Keratinocyte (primary cell): ENCODE data around the gene SUGCT. TPM values are rescaled to one million over a fixed set of nuclear protein-coding genes. Genes with fewer than 3 reads are reported as not detected.
A peak's percentile ranks its signal among the peaks of the same experiment; 100 is the strongest.

Source experiments
- DNase-seq: peaks from one replicate; pipeline ENCODE4 v3.0.0-alpha.2; 2011; ENCODE audit warnings: low read depth, missing footprints, low spot score
- FAIRE-seq: peaks from 2 replicates; lab custom pipeline; 2011; peaks lifted over from hg19 to GRCh38; lab: Jason Lieb, UNC
- H2AFZ ChIP-seq: 2 replicates; pipeline ENCODE4 v1.6.0; 2012; ENCODE audit warnings: low read length, control low read depth, inconsistent platforms; ENCODE audit not compliant: control insufficient read depth
- H3K27ac ChIP-seq: 2 replicates; pipeline ENCODE4 v1.5.1; 2011; ENCODE audit warnings: low read length; ENCODE audit not compliant: control insufficient read depth, insufficient read depth
- H3K27me3 ChIP-seq: 3 replicates; pipeline ENCODE4 v1.6.0; 2011; ENCODE audit warnings: low read length; ENCODE audit not compliant: control insufficient read depth, insufficient read depth; ENCODE audit errors: extremely low read depth
- H3K36me3 ChIP-seq, 2 experiments: 2 replicates in 1 of 2; 3 replicates in 1 of 2; pipeline ENCODE4 v1.5.1; 2011; ENCODE audit warnings: low read length in 2 of 2, mild to moderate bottlenecking in 1 of 2; ENCODE audit not compliant: control insufficient read depth in 2 of 2, insufficient read depth in 2 of 2; ENCODE audit errors: extremely low read depth in 1 of 2
- H3K4me1 ChIP-seq: 3 replicates; pipeline ENCODE4 v1.5.1; 2011; ENCODE audit warnings: low read length; ENCODE audit not compliant: control insufficient read depth, insufficient read depth; ENCODE audit errors: extremely low read depth
- H3K4me2 ChIP-seq: 3 replicates; pipeline ENCODE4 v1.6.0; 2011; ENCODE audit warnings: low read depth, low read length; ENCODE audit not compliant: control insufficient read depth, insufficient read depth; ENCODE audit errors: extremely low read depth
- H3K4me3 ChIP-seq, 3 experiments: fragments of 200-600 bp in 1 of 3; sonication (generic) in 1 of 3; 2 replicates in 2 of 3; 3 replicates in 1 of 3; pipeline ENCODE4 v1.5.1; 2011 to 2016; ENCODE audit warnings: low read length in 3 of 3, mild to moderate bottlenecking in 3 of 3, control low read depth in 2 of 3, inconsistent platforms in 1 of 3, low read depth in 1 of 3, mixed read lengths in 1 of 3, mixed run types in 1 of 3, moderate library complexity in 1 of 3; ENCODE audit not compliant: control insufficient read depth in 2 of 3, insufficient read depth in 2 of 3; ENCODE audit errors: extremely low read depth in 1 of 3
- H3K79me2 ChIP-seq: 2 replicates; pipeline ENCODE4 v1.6.0; 2012; ENCODE audit warnings: low read length; ENCODE audit not compliant: control insufficient read depth, insufficient read depth
- H3K9ac ChIP-seq: 3 replicates; pipeline ENCODE4 v1.6.0; 2011; ENCODE audit warnings: low read length; ENCODE audit not compliant: control insufficient read depth, insufficient read depth; ENCODE audit errors: extremely low read depth
- H3K9me1 ChIP-seq: 3 replicates; pipeline ENCODE4 v1.6.0; 2011; ENCODE audit warnings: low read length; ENCODE audit not compliant: control insufficient read depth, insufficient read depth; ENCODE audit errors: extremely low read depth
- H3K9me3 ChIP-seq: 2 replicates; pipeline ENCODE4 v1.5.1; 2012; ENCODE audit warnings: low read depth, low read length; ENCODE audit not compliant: control insufficient read depth
- H4K20me1 ChIP-seq: 3 replicates; pipeline ENCODE4 v1.6.0; 2011; ENCODE audit warnings: low read length; ENCODE audit not compliant: control insufficient read depth, insufficient read depth; ENCODE audit errors: extremely low read depth
- EZH2 ChIP-seq: IDR thresholded peaks from one replicate; pipeline ENCODE4 v1.6.1; 2012; ENCODE audit warnings: inconsistent platforms, mild to moderate bottlenecking, low read length, moderate library complexity
- dilution Hi-C: fragments of 300-500 bp; cut with MboI; formaldehyde crosslinking; loops from one replicate; pipeline ENCODE4 v1.7.0; 2020; ENCODE audit warnings: low sequenced_read_pairs; ENCODE audit not compliant: extremely low pct_ligation_motif_present
- polyA plus RNA-seq, 5 experiments: library from polyadenylated mRNA; depleted of rRNA in 3 of 5; stranded (reverse) in 3 of 5; stranded (forward) in 1 of 5; unstranded in 1 of 5; fragments of >200 nt; gene quantifications; 1 replicate in 1 of 5; 2 replicates in 3 of 5; 3 replicates in 1 of 5; pipeline versions ENCODE4 v1.2.1 to v1.2.3, GENCODE V29; 2011 to 2012; ENCODE audit warnings: missing spikeins in 2 of 5, low read depth in 1 of 5, low replicate concordance in 1 of 5
- TF ChIP-seq, protein P1 (sequence below), 3 experiments: IDR thresholded peaks in 1 of 3; conservative IDR thresholded peaks in 1 of 3; optimal IDR thresholded peaks in 1 of 3; 2 replicates in 2 of 3; 3 replicates in 1 of 3; pipeline versions ENCODE3 to v1.5.1; 2011; ENCODE audit warnings: low read length in 3 of 3, mild to moderate bottlenecking in 3 of 3, moderate library complexity in 2 of 3, control low read depth in 1 of 3, inconsistent platforms in 1 of 3; ENCODE audit not compliant: insufficient read depth in 2 of 3; ENCODE audit errors: extremely low read depth in 1 of 3

The SUGCT gene
- polyA plus RNA-seq, 1 donor (not counting 4 experiments of a cell fraction or from before 2014, with no cell fraction given), result 134 TPM

DNA sequence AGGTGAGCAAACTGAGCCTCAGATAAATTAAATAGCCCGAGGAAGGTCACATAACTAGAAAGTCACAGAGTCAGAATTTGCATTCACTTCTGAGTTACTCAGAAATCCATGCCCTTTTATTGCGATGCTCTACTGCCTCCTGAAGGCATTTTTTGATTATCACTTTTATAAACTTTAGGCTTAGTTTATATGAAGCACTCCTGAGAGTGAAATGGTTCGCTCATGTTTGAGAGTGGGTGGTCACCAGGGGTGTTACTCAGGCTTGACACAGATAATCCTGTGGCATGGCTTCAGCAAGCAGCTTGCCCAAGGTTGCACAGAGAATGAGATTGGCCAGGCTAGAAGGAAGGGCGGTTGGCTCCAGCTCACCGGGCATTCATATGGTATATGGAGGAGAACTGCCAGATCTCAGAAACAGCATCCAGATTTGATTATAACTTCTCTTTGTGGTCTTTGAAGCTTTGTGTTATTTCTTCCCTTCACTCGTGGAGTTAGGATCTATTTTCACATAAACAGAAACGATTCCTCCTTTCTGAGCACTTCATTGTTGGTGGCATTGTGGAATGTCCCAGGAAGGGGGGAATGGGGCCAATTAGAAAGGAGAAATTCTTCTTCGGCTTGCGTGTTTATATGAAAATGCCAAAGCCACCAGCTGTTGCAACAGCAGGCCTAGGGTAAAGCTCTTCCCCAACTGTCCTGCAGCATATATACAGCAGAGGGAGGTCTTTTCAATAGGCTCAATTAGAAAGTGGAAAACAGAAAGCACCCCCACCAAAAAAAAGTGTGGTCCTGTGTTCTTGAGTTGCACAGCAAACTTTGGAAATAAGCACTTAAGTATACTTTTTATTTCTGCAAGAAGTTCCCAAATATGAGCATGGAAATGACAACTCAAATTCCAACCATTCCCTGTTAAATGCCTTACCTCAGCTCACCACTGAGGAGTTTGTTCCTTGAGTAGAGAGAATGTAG, 628.8 kb downstream of the SUGCT start:
- Histone ChIP-seq H3K27me3 (no peaks in the 10 kb centered on the region), H3K4me2 (no peak overlapping the region), H3K9me3 (no peaks in the 10 kb centered on the region), H3K9ac (no peak overlapping the region), H3K79me2 (no peaks in the 10 kb centered on the region), H3K36me3 (no peaks in the 10 kb centered on the region), H3K9me1 (no peaks in the 10 kb centered on the region), H3K4me3 (no peak overlapping the region), H3K4me1 (no peaks in the 10 kb centered on the region), H4K20me1 (no peaks in the 10 kb centered on the region), H3K27ac (no peak overlapping the region), H2AFZ (no peak overlapping the region)
- TF ChIP-seq, protein P1, sequence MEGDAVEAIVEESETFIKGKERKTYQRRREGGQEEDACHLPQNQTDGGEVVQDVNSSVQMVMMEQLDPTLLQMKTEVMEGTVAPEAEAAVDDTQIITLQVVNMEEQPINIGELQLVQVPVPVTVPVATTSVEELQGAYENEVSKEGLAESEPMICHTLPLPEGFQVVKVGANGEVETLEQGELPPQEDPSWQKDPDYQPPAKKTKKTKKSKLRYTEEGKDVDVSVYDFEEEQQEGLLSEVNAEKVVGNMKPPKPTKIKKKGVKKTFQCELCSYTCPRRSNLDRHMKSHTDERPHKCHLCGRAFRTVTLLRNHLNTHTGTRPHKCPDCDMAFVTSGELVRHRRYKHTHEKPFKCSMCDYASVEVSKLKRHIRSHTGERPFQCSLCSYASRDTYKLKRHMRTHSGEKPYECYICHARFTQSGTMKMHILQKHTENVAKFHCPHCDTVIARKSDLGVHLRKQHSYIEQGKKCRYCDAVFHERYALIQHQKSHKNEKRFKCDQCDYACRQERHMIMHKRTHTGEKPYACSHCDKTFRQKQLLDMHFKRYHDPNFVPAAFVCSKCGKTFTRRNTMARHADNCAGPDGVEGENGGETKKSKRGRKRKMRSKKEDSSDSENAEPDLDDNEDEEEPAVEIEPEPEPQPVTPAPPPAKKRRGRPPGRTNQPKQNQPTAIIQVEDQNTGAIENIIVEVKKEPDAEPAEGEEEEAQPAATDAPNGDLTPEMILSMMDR (optimal IDR thresholded peaks at IDR 0.05 in 1 of 3, IDR thresholded peaks at IDR 0.05 in 1 of 3, conservative IDR thresholded peaks at IDR 0.05 in 1 of 3; ENCODE audit: extremely low read depth in 1 of 3, insufficient read depth in 2 of 3, low read length in 3 of 3), result no peak
- no peak for TF ChIP-seq EZH2
- FAIRE-seq, result peak; percentile 63
- dilution Hi-C loops, result no loop called here
- no peak for DNase-seq

DNA sequence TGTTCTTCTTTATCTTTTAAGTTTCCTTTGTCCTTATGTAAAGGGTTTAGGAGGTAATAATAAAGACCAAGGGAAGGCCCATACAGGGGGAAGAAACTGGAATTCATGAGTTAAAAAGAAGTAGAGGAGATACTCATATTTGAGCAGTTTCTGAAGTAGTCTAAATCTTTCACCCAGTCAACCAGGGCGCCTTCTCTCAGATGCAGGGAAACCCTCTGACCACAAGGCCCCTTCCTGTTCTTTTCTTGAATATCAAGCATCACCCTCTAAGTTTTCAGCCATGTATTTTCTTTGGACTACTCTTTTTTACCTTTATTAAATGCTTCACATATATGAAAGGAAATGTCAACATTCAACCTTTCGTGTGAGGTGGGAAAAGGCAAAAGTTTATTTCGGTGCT, 630.8 kb downstream of the SUGCT start:
- dilution Hi-C loops, result no loop called here
- FAIRE-seq, result no peak
- TF ChIP-seq, protein P1 (optimal IDR thresholded peaks at IDR 0.05 in 1 of 3, IDR thresholded peaks at IDR 0.05 in 1 of 3, conservative IDR thresholded peaks at IDR 0.05 in 1 of 3; ENCODE audit: extremely low read depth in 1 of 3, insufficient read depth in 2 of 3, low read length in 3 of 3), result no peak
- TF ChIP-seq EZH2, result no peak

More for the DNA sequence above, 630.8 kb downstream of the SUGCT start:
- no peaks in the 10 kb centered on the region for H3K79me2 ChIP-seq
- no peak for DNase-seq
- H3K4me1 ChIP-seq, result no peaks in the 10 kb centered on the region
- H3K9me1 ChIP-seq, result no peaks in the 10 kb centered on the region
- H2AFZ ChIP-seq, result no peak overlapping the region
- no peaks in the 10 kb centered on the region for H3K36me3 ChIP-seq
- no peaks in the 10 kb centered on the region for H3K27me3 ChIP-seq
- H3K27ac ChIP-seq, result no peak overlapping the region
- no peak overlapping the region for H3K4me2 ChIP-seq
- no peaks in the 10 kb centered on the region for H4K20me1 ChIP-seq
- H3K4me3 ChIP-seq, result no peak overlapping the region
- H3K9ac ChIP-seq, result no peak overlapping the region
- H3K9me3 ChIP-seq, result no peaks in the 10 kb centered on the region
